Smooth muscle cell (in vitro differentiated cells): ENCODE results near the gene UTS2R. TPM values are rescaled to one million over a fixed set of nuclear protein-coding genes. Genes with fewer than 3 reads are reported as not detected.

Experiments used
- DNase-seq: peaks from one replicate; lab custom pipeline; 2025; ENCODE audit not compliant: unreplicated experiment; lab: John Stamatoyannopoulos, UW
- H2AFZ ChIP-seq: fragments of 200-600 bp; sonication (generic); 2 replicates; pipeline ENCODE4 v1.6.0; 2016; ENCODE audit warnings: antibody characterized with exemption, low read depth, mild to moderate bottlenecking
- H3F3A ChIP-seq: fragments of 200-600 bp; sonication (generic); 2 replicates; pipeline ENCODE4 v1.6.0; 2017; ENCODE audit warnings: antibody characterized with exemption, low read depth
- H3K27ac ChIP-seq: fragments of 200-600 bp; sonication (generic); 2 replicates; pipeline ENCODE4 v1.5.1; 2016; ENCODE audit warnings: low read depth, mild to moderate bottlenecking
- H3K27me3 ChIP-seq: fragments of 200-600 bp; sonication (generic); 2 replicates; pipeline ENCODE4 v1.6.1; 2016; ENCODE audit warnings: low read depth, mild to moderate bottlenecking
- H3K36me3 ChIP-seq: fragments of 200-600 bp; sonication (generic); 2 replicates; pipeline ENCODE4 v1.5.1; 2016; ENCODE audit warnings: low read depth
- H3K4me1 ChIP-seq: fragments of 200-600 bp; sonication (generic); 2 replicates; pipeline ENCODE4 v1.5.1; 2016; ENCODE audit warnings: low read depth
- H3K4me2 ChIP-seq: fragments of 200-600 bp; sonication (generic); 2 replicates; pipeline ENCODE4 v1.6.0; 2016; ENCODE audit warnings: mild to moderate bottlenecking
- H3K4me3 ChIP-seq: fragments of 200-600 bp; sonication (generic); 2 replicates; pipeline ENCODE4 v1.5.1; 2016; ENCODE audit warnings: mild to moderate bottlenecking
- H3K79me2 ChIP-seq: fragments of 200-600 bp; sonication (generic); 2 replicates; pipeline ENCODE4 v1.6.0; 2016; ENCODE audit warnings: low read depth, mild to moderate bottlenecking
- H3K9ac ChIP-seq: fragments of 200-600 bp; sonication (generic); 2 replicates; pipeline ENCODE4 v1.6.0; 2016; ENCODE audit warnings: low read depth
- H3K9me3 ChIP-seq: fragments of 200-600 bp; sonication (generic); replicated peaks from 2 replicates; pipeline ENCODE4 v1.5.1; 2016; ENCODE audit warnings: low read depth
- H4K20me1 ChIP-seq: fragments of 200-600 bp; sonication (generic); 2 replicates; pipeline ENCODE4 v1.6.0; 2016; ENCODE audit warnings: low read depth
- WGBS: methylation state at CpG from one replicate; pipeline ENCODE4 v1.1.7; 2016; ENCODE audit warnings: low lambda C conversion rate; 5-methylcytosine and 5-hydroxymethylcytosine counted together
- polyA plus RNA-seq: library from polyadenylated mRNA; unstranded; fragments of >200 nt; fragmentation: Nextera tagmentation; extraction: Ambion mirVana; gene quantifications from 2 replicates; pipeline ENCODE4 v1.2.1, GENCODE V29; 2016
- total RNA-seq: library from RNA; depleted of rRNA; stranded (reverse); fragments of >200 nt; gene quantifications from 2 replicates; pipeline ENCODE4 v1.2.3, GENCODE V29; 2014
- TF ChIP-seq, protein P1 (sequence below): fragments of 200-600 bp; sonication (generic); IDR thresholded peaks from 2 replicates; pipeline ENCODE4 v1.5.1; 2017; ENCODE audit warnings: borderline replicate concordance, mild to moderate bottlenecking, antibody characterized with exemption; ENCODE audit not compliant: insufficient read depth, poor library complexity, severe bottlenecking

UTS2R gene
- total and polyA plus RNA-seq, 2 experiments from 2014 or later, result not detected

DNA sequence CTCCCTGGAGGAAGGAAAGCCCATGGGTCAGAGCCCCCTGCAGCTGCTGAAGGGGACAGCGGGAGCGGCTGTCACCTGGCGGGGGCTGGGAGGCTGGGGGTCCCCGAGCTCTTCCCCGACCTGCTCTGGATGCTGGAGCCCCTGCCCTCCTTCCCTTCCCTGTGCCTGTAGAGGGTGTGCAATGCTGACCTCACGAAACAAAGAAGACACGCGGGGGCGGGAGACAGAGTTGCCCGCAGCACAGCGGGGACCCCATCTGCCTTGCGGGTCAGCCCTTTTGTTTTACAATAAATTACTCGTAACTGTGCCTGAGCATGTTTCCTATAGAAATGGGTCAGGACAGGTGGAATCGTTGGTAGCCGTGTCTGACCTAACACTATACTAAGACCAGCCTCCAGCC is 44.3 kb upstream of the UTS2R start:
- H3K4me1 ChIP-seq, result peaks cover 3% of the 10 kb centered on the region
- no peaks in the 10 kb centered on the region for H3K79me2 ChIP-seq
- H3K27me3 ChIP-seq, result peaks cover 6% of the 10 kb centered on the region
- no peaks in the 10 kb centered on the region for H3K9me3 ChIP-seq
- no peak overlapping the region for H3K4me2 ChIP-seq
- H4K20me1 ChIP-seq, result no peaks in the 10 kb centered on the region
- H3K9ac ChIP-seq, result no peak overlapping the region
- H3F3A ChIP-seq, result no peaks in the 10 kb centered on the region
- no peak overlapping the region for H2AFZ ChIP-seq
- H3K27ac ChIP-seq, result no peak overlapping the region
- TF ChIP-seq, protein P1, sequence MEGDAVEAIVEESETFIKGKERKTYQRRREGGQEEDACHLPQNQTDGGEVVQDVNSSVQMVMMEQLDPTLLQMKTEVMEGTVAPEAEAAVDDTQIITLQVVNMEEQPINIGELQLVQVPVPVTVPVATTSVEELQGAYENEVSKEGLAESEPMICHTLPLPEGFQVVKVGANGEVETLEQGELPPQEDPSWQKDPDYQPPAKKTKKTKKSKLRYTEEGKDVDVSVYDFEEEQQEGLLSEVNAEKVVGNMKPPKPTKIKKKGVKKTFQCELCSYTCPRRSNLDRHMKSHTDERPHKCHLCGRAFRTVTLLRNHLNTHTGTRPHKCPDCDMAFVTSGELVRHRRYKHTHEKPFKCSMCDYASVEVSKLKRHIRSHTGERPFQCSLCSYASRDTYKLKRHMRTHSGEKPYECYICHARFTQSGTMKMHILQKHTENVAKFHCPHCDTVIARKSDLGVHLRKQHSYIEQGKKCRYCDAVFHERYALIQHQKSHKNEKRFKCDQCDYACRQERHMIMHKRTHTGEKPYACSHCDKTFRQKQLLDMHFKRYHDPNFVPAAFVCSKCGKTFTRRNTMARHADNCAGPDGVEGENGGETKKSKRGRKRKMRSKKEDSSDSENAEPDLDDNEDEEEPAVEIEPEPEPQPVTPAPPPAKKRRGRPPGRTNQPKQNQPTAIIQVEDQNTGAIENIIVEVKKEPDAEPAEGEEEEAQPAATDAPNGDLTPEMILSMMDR, result no peak
- no peaks in the 10 kb centered on the region for H3K36me3 ChIP-seq
- no peak for DNase-seq
- H3K4me3 ChIP-seq, result no peak overlapping the region
- WGBS, result 81% methylated on average over 12 of the region's 15 CpGs

DNA sequence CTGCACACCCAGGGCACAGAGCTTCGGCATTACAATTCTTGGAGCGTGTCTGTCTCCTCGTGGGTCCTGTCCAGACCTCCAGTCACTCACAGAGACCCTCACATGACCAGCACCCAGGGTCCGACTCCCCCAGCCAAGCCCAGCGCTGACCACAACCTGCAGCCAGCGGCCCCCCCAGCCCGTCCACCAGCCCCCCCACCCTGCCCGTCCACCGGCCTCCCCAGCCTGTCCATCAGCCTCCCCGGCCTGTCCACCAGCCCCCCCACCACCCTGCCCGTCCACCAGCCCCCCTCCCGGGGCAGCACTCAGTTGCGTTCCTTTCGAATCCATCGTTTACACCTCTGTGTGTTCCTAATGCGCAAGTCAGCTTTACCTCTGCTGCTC is 43.8 kb upstream of the UTS2R start:
- H3K4me2 ChIP-seq, result no peak overlapping the region
- H3K27me3 ChIP-seq, result peaks cover 10% of the 10 kb centered on the region
- H3K4me3 ChIP-seq, result no peak overlapping the region
- peaks cover 3% of the 10 kb centered on the region for H3K4me1 ChIP-seq
- H3K9ac ChIP-seq, result no peak overlapping the region
- H3K79me2 ChIP-seq, result no peaks in the 10 kb centered on the region
- no peaks in the 10 kb centered on the region for H3K9me3 ChIP-seq
- H2AFZ ChIP-seq, result no peak overlapping the region
- 77% methylated on average over 9 of the region's 16 CpGs for WGBS
- H3K36me3 ChIP-seq, result no peaks in the 10 kb centered on the region
- H3F3A ChIP-seq, result no peaks in the 10 kb centered on the region
- no peaks in the 10 kb centered on the region for H4K20me1 ChIP-seq
- DNase-seq, result no peak
- TF ChIP-seq, protein P1, result no peak
- no peak overlapping the region for H3K27ac ChIP-seq

DNA sequence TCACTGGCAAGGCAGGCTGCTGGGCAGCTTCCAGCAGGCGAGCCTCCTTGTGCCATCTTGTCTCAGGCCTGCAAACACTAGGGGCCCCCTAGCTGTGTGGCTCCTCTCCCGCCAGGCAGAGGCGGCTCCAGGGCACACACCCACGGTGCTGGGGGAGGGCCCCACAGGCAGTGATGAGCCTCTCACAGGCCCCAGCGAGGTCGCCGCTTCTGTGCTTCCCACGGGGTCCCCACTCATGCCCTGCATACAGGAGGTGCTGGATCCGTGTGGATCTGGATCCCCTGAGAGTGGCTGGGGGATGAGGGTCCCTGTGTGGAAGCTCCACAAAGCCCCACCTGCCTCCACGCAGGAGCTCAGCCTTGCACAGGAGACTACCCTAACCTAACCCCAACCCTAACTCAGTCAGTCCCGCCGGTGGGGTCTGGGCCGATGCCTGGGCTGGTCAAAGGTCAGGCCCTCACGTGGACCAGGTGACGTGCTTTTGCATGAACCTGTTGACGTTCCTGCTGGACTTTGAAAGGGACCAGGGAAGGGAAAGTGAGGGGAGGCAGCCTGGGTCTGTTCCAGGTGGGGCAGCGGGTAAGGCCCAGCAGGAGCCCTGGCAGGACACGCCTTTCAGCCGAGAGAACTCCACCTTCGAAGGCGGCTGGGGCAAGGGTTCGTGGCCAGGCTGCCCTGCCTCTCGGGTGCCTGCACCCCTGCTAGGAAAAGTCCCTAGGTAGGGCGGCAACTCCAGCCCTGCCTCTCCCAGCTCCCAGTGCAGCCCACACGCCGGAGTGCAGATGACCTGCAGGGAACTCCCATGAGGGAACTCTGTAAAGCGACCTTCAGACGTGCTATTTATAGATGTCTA is 43.2 kb upstream of the UTS2R start:
- H3K4me2 ChIP-seq, result no peak overlapping the region
- no peaks in the 10 kb centered on the region for H4K20me1 ChIP-seq
- no peak overlapping the region for H3K9ac ChIP-seq
- peaks cover 15% of the 10 kb centered on the region for H3K27me3 ChIP-seq
- H3K4me3 ChIP-seq, result no peak overlapping the region
- TF ChIP-seq, protein P1, result no peak
- H2AFZ ChIP-seq, result no peak overlapping the region
- no peaks in the 10 kb centered on the region for H3K9me3 ChIP-seq
- no peaks in the 10 kb centered on the region for H3K79me2 ChIP-seq
- WGBS, result 79% methylated on average over 28 of the region's 28 CpGs
- H3K4me1 ChIP-seq, result peaks cover 3% of the 10 kb centered on the region
- no peak overlapping the region for H3K27ac ChIP-seq
- no peaks in the 10 kb centered on the region for H3F3A ChIP-seq
- no peak for DNase-seq
- no peaks in the 10 kb centered on the region for H3K36me3 ChIP-seq
